H9 (cell line): ENCODE results near the gene HIP1. TPM values are rescaled to one million over a fixed set of nuclear protein-coding genes. Genes with fewer than 3 reads are reported as not detected.
"Not testable (repeated sequence)": the region's sequence is repeated elsewhere in the genome, so short reads cannot be mapped to it uniquely, and the experiment has no call there.

Experiments
- DNase-seq: peaks from one replicate; pipeline ENCODE4 v3.0.0-alpha.2; 2017
- H2AFZ ChIP-seq: one replicate; pipeline ENCODE4 v1.6.1; 2013; ENCODE audit warnings: mild to moderate bottlenecking, low read length, control low read depth, moderate library complexity
- H2AK5ac ChIP-seq: 2 replicates; pipeline ENCODE4 v1.6.1; 2013; ENCODE audit warnings: low read length, control low read depth, mixed read lengths; ENCODE audit not compliant: insufficient read length
- H2BK120ac ChIP-seq: one replicate; pipeline ENCODE4 v1.6.1; 2013; ENCODE audit warnings: low read depth, mild to moderate bottlenecking, low read length, control low read depth, inconsistent platforms; ENCODE audit not compliant: poor library complexity, severe bottlenecking
- H2BK12ac ChIP-seq: 2 replicates; pipeline ENCODE4 v1.6.1; 2013; ENCODE audit warnings: low read length, control low read depth, mixed read lengths, low read depth; ENCODE audit not compliant: insufficient read length
- H2BK15ac ChIP-seq: 2 replicates; pipeline ENCODE4 v1.6.1; 2013; ENCODE audit warnings: low read depth, low read length, control low read depth
- H2BK20ac ChIP-seq: one replicate; pipeline ENCODE4 v1.6.1; 2013; ENCODE audit warnings: low read depth, mild to moderate bottlenecking, low read length, control low read depth, inconsistent platforms; ENCODE audit not compliant: poor library complexity, severe bottlenecking
- H2BK5ac ChIP-seq: 2 replicates; pipeline ENCODE4 v1.6.1; 2013; ENCODE audit warnings: low read length, control low read depth, mixed read lengths; ENCODE audit not compliant: insufficient read length
- H3K14ac ChIP-seq: 2 replicates; pipeline ENCODE4 v1.6.1; 2013; ENCODE audit warnings: low read length, control low read depth; ENCODE audit not compliant: insufficient read depth
- H3K18ac ChIP-seq: 2 replicates; pipeline ENCODE4 v1.6.1; 2013; ENCODE audit warnings: low read depth, mild to moderate bottlenecking, mixed read lengths, low read length, control low read depth; ENCODE audit not compliant: insufficient read length
- H3K23ac ChIP-seq: 2 replicates; pipeline ENCODE4 v1.6.1; 2013; ENCODE audit warnings: low read length, control low read depth, mixed read lengths, low read depth; ENCODE audit not compliant: insufficient read length
- H3K23me2 ChIP-seq: 2 replicates; pipeline ENCODE4 v1.6.1; 2013; ENCODE audit warnings: low read depth, mild to moderate bottlenecking, mixed read lengths, low read length, control low read depth; ENCODE audit not compliant: insufficient read length, poor library complexity, severe bottlenecking
- H3K27ac ChIP-seq: 2 replicates; pipeline ENCODE4 v1.5.1; 2013; ENCODE audit warnings: low read length, control low read depth, mixed read lengths, low read depth; ENCODE audit not compliant: insufficient read length
- H3K27me3 ChIP-seq: 2 replicates; pipeline ENCODE4 v1.6.1; 2013; ENCODE audit warnings: low read length, control low read depth, inconsistent platforms; ENCODE audit not compliant: insufficient read depth
- H3K4ac ChIP-seq: 2 replicates; pipeline ENCODE4 v1.6.1; 2013; ENCODE audit warnings: low read depth, mild to moderate bottlenecking, control low read depth, inconsistent platforms, low read length, moderate library complexity
- H3K4me1 ChIP-seq: 2 replicates; pipeline ENCODE4 v1.6.1; 2013; ENCODE audit warnings: low read length, control low read depth, inconsistent platforms; ENCODE audit not compliant: insufficient read depth
- H3K4me2 ChIP-seq: 2 replicates; pipeline ENCODE4 v1.6.1; 2013; ENCODE audit warnings: low read length, control low read depth, mixed read lengths; ENCODE audit not compliant: insufficient read length, insufficient read depth
- H3K56ac ChIP-seq: 2 replicates; pipeline ENCODE4 v1.6.1; 2013; ENCODE audit warnings: low read depth, mild to moderate bottlenecking, mixed read lengths, low read length, control low read depth; ENCODE audit not compliant: insufficient read length
- H3K79me1 ChIP-seq: 2 replicates; pipeline ENCODE4 v1.6.1; 2013; ENCODE audit warnings: low read depth, mild to moderate bottlenecking, moderate library complexity, low read length, control low read depth, inconsistent platforms; ENCODE audit not compliant: insufficient read depth, poor library complexity, severe bottlenecking
- H3K79me2 ChIP-seq: 2 replicates; pipeline ENCODE4 v1.6.1; 2013; ENCODE audit warnings: low read length, control low read depth, inconsistent platforms; ENCODE audit not compliant: insufficient read depth
- H3K9ac ChIP-seq: 2 replicates; pipeline ENCODE4 v1.6.1; 2013; ENCODE audit warnings: low read length, control low read depth, mixed read lengths; ENCODE audit not compliant: insufficient read length; ENCODE audit errors: extremely low read depth
- H3K9me3 ChIP-seq: one replicate; pipeline ENCODE4 v1.6.1; 2013; ENCODE audit warnings: low read depth, low read length, inconsistent platforms; ENCODE audit not compliant: control insufficient read depth
- H3T11ph ChIP-seq: one replicate; pipeline ENCODE4 v1.6.1; 2013; ENCODE audit warnings: mild to moderate bottlenecking, low read length, control low read depth, inconsistent platforms
- H4K20me1 ChIP-seq: one replicate; pipeline ENCODE4 v1.6.1; 2013; ENCODE audit not compliant: control insufficient read depth, insufficient read length, insufficient read depth
- H4K5ac ChIP-seq: 2 replicates; pipeline ENCODE4 v1.6.1; 2013; ENCODE audit warnings: low read depth, mild to moderate bottlenecking, mixed read lengths, low read length, control low read depth; ENCODE audit not compliant: insufficient read length
- H4K8ac ChIP-seq: replicated peaks from 2 replicates; pipeline ENCODE4 v1.6.1; 2013; ENCODE audit warnings: low read length, control low read depth, mixed read lengths, low read depth; ENCODE audit not compliant: insufficient read length
- H4K91ac ChIP-seq: 2 replicates; pipeline ENCODE4 v1.6.1; 2013; ENCODE audit warnings: low read depth, mild to moderate bottlenecking, moderate library complexity, mixed read lengths, low read length, control low read depth; ENCODE audit not compliant: insufficient read length
- H3K27ac Mint-ChIP-seq, 3 experiments: 2 replicates in 2 of 3; 3 replicates in 1 of 3; pipeline ENCODE4 v1.8.0; 2020 to 2021; ENCODE audit warnings: mixed read lengths in 3 of 3, mild to moderate bottlenecking in 1 of 3, moderate library complexity in 1 of 3
- H3K27me3 Mint-ChIP-seq: 2 replicates; pipeline ENCODE4 v1.8.0; 2021; ENCODE audit warnings: low read depth, mild to moderate bottlenecking, moderate library complexity, mixed read lengths
- H3K36me3 Mint-ChIP-seq, 3 experiments: 2 replicates in 2 of 3; 3 replicates in 1 of 3; pipeline ENCODE4 v1.8.0; 2020 to 2021; ENCODE audit warnings: low read depth in 3 of 3, mixed read lengths in 3 of 3; ENCODE audit not compliant: insufficient read depth in 1 of 3
- H3K4me1 Mint-ChIP-seq, 2 experiments: 2 replicates each; pipeline ENCODE4 v1.8.0; 2020; ENCODE audit warnings: mixed read lengths in 2 of 2
- H3K4me3 Mint-ChIP-seq, 2 experiments: 2 replicates in 1 of 2; 3 replicates in 1 of 2; pipeline ENCODE4 v1.8.0; 2020 to 2021; ENCODE audit warnings: mild to moderate bottlenecking in 2 of 2, mixed read lengths in 2 of 2, moderate library complexity in 1 of 2
- H3K9me3 Mint-ChIP-seq, 2 experiments: 2 replicates in 1 of 2; 3 replicates in 1 of 2; pipeline ENCODE4 v1.8.0; 2020; ENCODE audit warnings: mild to moderate bottlenecking in 2 of 2, mixed read lengths in 2 of 2, moderate library complexity in 1 of 2
- WGBS: extraction: QIAGEN DNeasy Blood & Tissue Kit; methylation state at CpG from one replicate; pipeline ENCODE4 v1.1.7; 2013; ENCODE audit warnings: missing lambda C conversion rate, low lambda C conversion rate, mixed read lengths; ENCODE audit not compliant: insufficient read length; ENCODE audit errors: extremely low coverage; 5-methylcytosine and 5-hydroxymethylcytosine counted together
- total RNA-seq: library from RNA; stranded (reverse); gene quantifications from 2 replicates; pipeline ENCODE4 v1.2.1, GENCODE V29; 2021

The HIP1 gene
- total RNA-seq, 1 experiment from 2014 or later, result 87.5 TPM

DNA sequence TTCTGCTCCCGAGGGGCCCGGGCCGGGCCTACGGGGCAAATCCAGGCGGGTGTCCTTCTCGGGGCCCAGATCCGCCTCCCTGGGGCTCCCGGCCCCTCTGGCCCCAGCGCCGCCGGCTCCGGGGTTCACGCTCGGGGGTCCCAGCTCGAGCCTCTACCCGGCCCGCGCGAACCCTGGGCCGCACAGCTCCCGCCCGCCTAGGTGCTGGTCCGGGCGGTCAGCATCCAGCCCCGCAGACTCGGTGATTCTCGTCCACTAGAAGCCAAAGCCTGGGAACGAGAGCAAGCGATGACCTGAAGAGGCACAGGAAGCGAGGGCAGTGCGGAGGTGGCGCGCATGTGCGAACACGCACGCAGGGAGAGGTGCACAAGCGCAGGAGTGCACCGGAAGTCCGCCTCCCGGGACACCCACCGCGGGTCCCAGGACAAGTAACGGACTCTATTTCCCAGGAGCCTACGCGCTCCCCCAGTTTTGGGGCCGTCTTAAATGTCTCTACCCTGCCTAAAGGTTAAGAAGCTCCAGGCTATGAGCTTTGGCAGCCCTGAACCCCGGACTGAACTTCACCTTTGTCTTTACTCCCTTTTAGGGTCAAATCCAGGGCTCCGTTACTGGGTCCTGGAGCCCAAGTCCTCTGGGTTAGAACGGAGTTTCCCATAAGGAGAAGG, 252.6 kb downstream of the HIP1 start, which contains the start of gene POM121C:
Gene POM121C, minus strand, starts transcription at position 321 of the 665 bp plus-strand sequence. CDS start 44,803 bp downstream, outside the sequence.
- no CpG with 5 or more reads among the region's 49 CpGs for WGBS
- H2BK12ac ChIP-seq, H3K4ac ChIP-seq, H4K8ac ChIP-seq, H3K27me3 Mint-ChIP-seq, H2BK120ac ChIP-seq, H3K56ac ChIP-seq, H2BK20ac ChIP-seq, H3K9me3 Mint-ChIP-seq, H3K27ac ChIP-seq, H3K14ac ChIP-seq, H3K9me3 ChIP-seq, H3K4me1 Mint-ChIP-seq, H4K20me1 ChIP-seq, H3K27me3 ChIP-seq, H2BK5ac ChIP-seq, H3K79me2 ChIP-seq, H3K23ac ChIP-seq, H4K91ac ChIP-seq, H3K4me1 ChIP-seq, H2AK5ac ChIP-seq, H2AFZ ChIP-seq, H3K18ac ChIP-seq, H3T11ph ChIP-seq, H4K5ac ChIP-seq, H2BK15ac ChIP-seq, H3K79me1 ChIP-seq, H3K23me2 ChIP-seq: not testable (repeated sequence)
- Histone ChIP-seq H3K4me2 (peak within 1 kb of the TSS; percentile 79), H3K9ac (peak within 1 kb of the TSS; percentile 45)
- DNase-seq, result peak; percentile 98
- Mint-ChIP-seq H3K36me3 (peaks cover 5 to 14% (median 13%) of the 10 kb centered on the region in 3 experiments; a peak in 6 of 7 replicates), H3K4me3 (peak within 1 kb of the TSS; percentile 95 to 96), H3K27ac (peak within 1 kb of the TSS; percentile 87 to 92 (median 89); a peak in 5 of 7 replicates)

DNA sequence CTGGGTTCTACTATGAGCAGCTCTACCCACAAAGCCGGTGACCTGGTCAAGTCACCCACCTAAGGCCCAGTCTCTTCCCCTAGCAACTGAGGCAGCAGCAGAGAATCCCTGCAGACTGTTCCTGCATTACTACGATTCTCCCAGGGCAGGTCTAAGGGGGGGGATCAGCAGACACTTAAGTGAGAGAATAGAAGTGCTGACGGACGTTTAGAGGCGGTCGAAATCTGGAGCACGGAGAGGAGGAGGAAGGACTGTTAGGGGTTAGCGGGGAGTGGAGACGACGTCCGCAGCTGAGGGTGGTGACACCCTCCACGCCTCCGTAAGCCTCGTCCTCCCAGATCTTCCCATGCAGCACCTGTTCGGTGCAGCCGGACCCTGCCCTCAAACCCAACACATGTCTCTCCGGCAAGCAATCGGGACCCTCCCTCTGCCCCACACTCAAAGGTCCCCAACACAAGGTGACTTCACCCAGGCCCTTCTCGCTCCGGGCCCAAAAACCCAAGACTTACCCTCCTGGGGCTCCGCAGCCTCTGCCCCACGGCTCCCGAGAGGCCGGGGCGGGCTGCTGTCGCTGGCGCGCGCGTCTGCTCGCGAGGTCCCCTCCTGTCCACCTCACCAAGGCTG, 253.3 kb downstream of the HIP1 start:
- no CpG with 5 or more reads among the region's 32 CpGs for WGBS

More for the DNA sequence above, 253.3 kb downstream of the HIP1 start:
- not testable (repeated sequence) for H3K18ac ChIP-seq, H3K23ac ChIP-seq, H2BK12ac ChIP-seq, H3K79me2 ChIP-seq, H3K23me2 ChIP-seq, H2BK20ac ChIP-seq, H3K79me1 ChIP-seq, H2AK5ac ChIP-seq, H3K14ac ChIP-seq, H4K5ac ChIP-seq, H3K27ac ChIP-seq, H3T11ph ChIP-seq, H3K56ac ChIP-seq, H2BK120ac ChIP-seq, H3K9me3 ChIP-seq, H3K9me3 Mint-ChIP-seq, H3K4ac ChIP-seq, H3K27me3 ChIP-seq, H3K27me3 Mint-ChIP-seq, H2BK15ac ChIP-seq, H2AFZ ChIP-seq, H3K4me1 Mint-ChIP-seq, H3K4me1 ChIP-seq, H2BK5ac ChIP-seq, H4K8ac ChIP-seq, H4K91ac ChIP-seq, H4K20me1 ChIP-seq
- peak overlapping the region; percentile 45 for H3K9ac ChIP-seq
- peak overlapping the region; percentile 79 for H3K4me2 ChIP-seq
- peak overlapping the region; percentile 95 to 96 for H3K4me3 Mint-ChIP-seq
- peak overlapping the region in 2 of 3 experiments; percentile 89 to 92; a peak in 4 of 7 replicates for H3K27ac Mint-ChIP-seq
- peak; percentile 22 for DNase-seq
- H3K36me3 Mint-ChIP-seq, result peaks cover 5 to 14% (median 13%) of the 10 kb centered on the region in 3 experiments; a peak in 6 of 7 replicates
